Measurements from ENCODE around the gene TOB2. TPM values are rescaled to one million over a fixed set of nuclear protein-coding genes. Genes with fewer than 3 reads are reported as not detected.
A peak's percentile ranks its signal among the peaks of the same experiment; 100 is the strongest.

TOB2 gene
- total RNA-seq, 4 donors from 2014 or later, result 50.8 to 67.3 (median 56.9) TPM

- Histone ChIP-seq H3K27me3 (no peaks in the 10 kb centered on the region), H3K4me3 (no peak overlapping the region), H3K27ac (no peak overlapping the region), H3K4me1 (peaks cover 2 to 60% (median 20%) of the 10 kb centered on the region in 4 donors), H3K9me3 (no peaks in the 10 kb centered on the region), H3K36me3 (peaks cover 0 to 18% (median 0%) of the 10 kb centered on the region in 3 donors)
- TF ChIP-seq CTCF (IDR thresholded peaks at IDR 0.05) (no peak), EP300 (IDR thresholded peaks at IDR 0.05) (no peak)
- WGBS, 2 donors, result 80 to 84% methylated on average over 2 of the region's 2 CpGs
- DNase-seq (ENCODE audit: low spot score in 2 of 2), result no peak
Observed at GRCh38 chr22:41471568-41471967, 25.0 kb upstream of the TOB2 start.

GRCh38 chr22:41470886-41471285 lies 24.3 kb upstream of the TOB2 start:
- Histone ChIP-seq H3K4me1 (peaks cover 2 to 66% (median 20%) of the 10 kb centered on the region in 4 donors), H3K36me3 (peaks cover 0 to 25% (median 0%) of the 10 kb centered on the region in 3 donors), H3K9me3 (no peaks in the 10 kb centered on the region), H3K27me3 (no peaks in the 10 kb centered on the region), H3K27ac (peak overlapping the region in 1 of 4 donors; percentile 92), H3K4me3 (no peak overlapping the region)
- no peak for TF ChIP-seq CTCF (IDR thresholded peaks at IDR 0.05)
- no peak for TF ChIP-seq EP300 (IDR thresholded peaks at IDR 0.05)
- no peak for DNase-seq (ENCODE audit: low spot score in 2 of 2)
- 75 to 83% methylated on average over 2 of the region's 2 CpGs for WGBS, 2 donors

GRCh38 chr22:41469218-41469851 lies 22.7 kb upstream of the TOB2 start:
- Histone ChIP-seq H3K9me3 (no peaks in the 10 kb centered on the region), H3K36me3 (peaks cover 0 to 41% (median 15%) of the 10 kb centered on the region in 3 donors), H3K27me3 (no peaks in the 10 kb centered on the region), H3K4me1 (peaks cover 2 to 62% (median 20%) of the 10 kb centered on the region in 4 donors), H3K4me3 (peak overlapping the region; percentile 88 to 93 (median 90)), H3K27ac (peak overlapping the region; percentile 84 to 95 (median 88))
- no peak for TF ChIP-seq EP300 (IDR thresholded peaks at IDR 0.05)
- no peak for TF ChIP-seq CTCF (IDR thresholded peaks at IDR 0.05)
- no peak for TF ChIP-seq POLR2A (IDR thresholded peaks at IDR 0.05)
- no peak for DNase-seq (ENCODE audit: low spot score in 2 of 2)
- WGBS, 2 donors, result 1% methylated on average over 17 to 30 of the region's 30 CpGs

GRCh38 chr22:41468381-41469217 lies 22.0 kb upstream of the TOB2 start, which contains the start of the genes ACO2 and PHF5A:
ACO2 (plus strand) TSS chr22:41469117; CDS start chr22:41469147, 30 bp downstream.
PHF5A (minus strand) TSS chr22:41468692; CDS start chr22:41468653, 39 bp downstream.
- Histone ChIP-seq H3K4me1 (peaks cover 2 to 62% (median 20%) of the 10 kb centered on the region in 4 donors), H3K9me3 (no peaks in the 10 kb centered on the region), H3K36me3 (peaks cover 0 to 48% (median 16%) of the 10 kb centered on the region in 3 donors), H3K27me3 (no peaks in the 10 kb centered on the region), H3K4me3 (peak within 1 kb of the TSS; percentile 88 to 93 (median 90)), H3K27ac (peak within 1 kb of the TSS; percentile 84 to 95 (median 88))
- WGBS, 2 donors, result 1% methylated on average over 40 to 48 of the region's 51 CpGs
- TF ChIP-seq CTCF (IDR thresholded peaks at IDR 0.05), result peak in 2 of 5 experiments; percentile 46
- TF ChIP-seq POLR2A (IDR thresholded peaks at IDR 0.05), result peak in 1 of 2 donors; percentile 49
- TF ChIP-seq EP300 (IDR thresholded peaks at IDR 0.05), result peak; percentile 96 to 98
- DNase-seq (ENCODE audit: low spot score in 2 of 2), result peak; percentile 96 to 99

Data from tibial nerve (tissue), 4 donors.